K562 (cell line): ENCODE measurements around the gene NECTIN1. TPM values are rescaled to one million over a fixed set of nuclear protein-coding genes. Genes with fewer than 3 reads are reported as not detected.

Experiments used
- ATAC-seq: fragments of 200-7000 bp; cut with Tn5 transposase; 3 replicates; pipeline ENCODE4 v1.9.1; 2020; ENCODE audit warnings: moderate library complexity
- BruUV-seq: library from RNA; stranded (reverse); fragments of 400-500 nt; replicated peaks from 2 replicates; lab custom pipeline; 2021; lab: Mats Ljungman, UMichigan
- CTCF ChIA-PET: fragments of 300-600 bp; formaldehyde crosslinking; extraction: SDS; loops from one replicate; lab custom pipeline; 2021; ENCODE audit warnings: low intra/inter-chr PET ratio; lab: Yijun Ruan, JAX
- POLR2A ChIA-PET: fragments of 300-600, 350-650 bp; sonication (Branson Sonifier 250); formaldehyde crosslinking; extraction: SDS; loops from one replicate; lab custom pipeline; 2021; ENCODE audit warnings: antibody characterized with exemption, inconsistent platforms; lab: Yijun Ruan, JAX
- DNase-seq, 4 experiments: peaks; one replicate each; pipeline versions ENCODE4 v3.0.0 to v3.0.0-alpha.2; 2011 to 2018; ENCODE audit warnings: low spot score in 3 of 4, mixed read lengths in 3 of 4; ENCODE audit errors: extremely low read depth in 1 of 4
- FAIRE-seq: peaks from 2 replicates; lab custom pipeline; 2011; peaks lifted over from hg19 to GRCh38; lab: Jason Lieb, UNC
- H2AFZ ChIP-seq: 2 replicates; pipeline ENCODE4 v1.6.0; 2011; ENCODE audit warnings: low read depth, low read length, control low read depth, inconsistent platforms
- H3K27ac ChIP-seq: fragments of 200-600 bp; 3 replicates; pipeline ENCODE4 v1.8.0; 2011; ENCODE audit warnings: low read depth, mild to moderate bottlenecking, control low read depth, inconsistent platforms, low read length, moderate library complexity, mixed read lengths; ENCODE audit errors: extremely low read depth
- H3K27me3 ChIP-seq, 2 experiments: fragments of 300-600 bp in 1 of 2; 2 replicates in 1 of 2; 3 replicates in 1 of 2; pipeline versions ENCODE4 v1.6.0 to v1.8.0; 2011; ENCODE audit warnings: inconsistent platforms in 2 of 2, low read length in 2 of 2, mild to moderate bottlenecking in 1 of 2, mixed read lengths in 1 of 2, moderate library complexity in 1 of 2; ENCODE audit not compliant: control insufficient read depth in 2 of 2, insufficient read depth in 2 of 2
- H3K36me3 ChIP-seq: fragments of 300-600 bp; 3 replicates; pipeline ENCODE4 v1.8.0; 2011; ENCODE audit warnings: mild to moderate bottlenecking, low read length, inconsistent platforms; ENCODE audit not compliant: control insufficient read depth, insufficient read depth
- H3K4me1 ChIP-seq, 2 experiments: fragments of 200-600 bp in 1 of 2; replicated peaks in 1 of 2; 2 replicates in 1 of 2; 3 replicates in 1 of 2; pipeline versions ENCODE4 v1.5.1 to v1.8.0; 2011; ENCODE audit warnings: inconsistent platforms in 2 of 2, low read length in 2 of 2, mild to moderate bottlenecking in 1 of 2, mixed read lengths in 1 of 2, moderate library complexity in 1 of 2; ENCODE audit not compliant: control insufficient read depth in 2 of 2, insufficient read depth in 2 of 2
- H3K4me2 ChIP-seq: 2 replicates; pipeline ENCODE4 v1.6.1; 2011; ENCODE audit warnings: low read length, control low read depth, inconsistent platforms, mixed read lengths; ENCODE audit not compliant: insufficient read depth
- H3K4me3 ChIP-seq: fragments of 200-600 bp; sonication (generic), shearing (Covaris generic); 2 replicates; pipeline ENCODE4 v1.5.1; 2016; ENCODE audit warnings: control low read depth, inconsistent platforms
- H3K79me2 ChIP-seq: fragments of 200-600 bp; 3 replicates; pipeline ENCODE4 v1.8.0; 2011; ENCODE audit warnings: low read length, inconsistent platforms; ENCODE audit not compliant: control insufficient read depth, insufficient read depth
- H3K9ac ChIP-seq, 2 experiments: 2 replicates each; pipeline versions ENCODE4 v1.6.0 to v1.6.1; 2011; ENCODE audit warnings: low read depth in 2 of 2, low read length in 2 of 2, control low read depth in 1 of 2, inconsistent platforms in 1 of 2, mild to moderate bottlenecking in 1 of 2, mixed read lengths in 1 of 2; ENCODE audit not compliant: insufficient read depth in 1 of 2
- H3K9me1 ChIP-seq: one replicate; pipeline ENCODE4 v1.6.0; 2011; ENCODE audit warnings: inconsistent platforms, mild to moderate bottlenecking, low read length, moderate library complexity; ENCODE audit not compliant: control insufficient read depth, insufficient read depth
- H3K9me3 ChIP-seq: replicated peaks from 2 replicates; pipeline ENCODE4 v1.5.1; 2011; ENCODE audit warnings: low read depth, low read length, inconsistent platforms; ENCODE audit not compliant: control insufficient read depth, insufficient read depth
- H4K20me1 ChIP-seq: replicated peaks from 2 replicates; pipeline ENCODE4 v1.6.1; 2011; ENCODE audit warnings: low read length, inconsistent platforms, mixed read lengths; ENCODE audit not compliant: control insufficient read depth, insufficient read depth
- BCOR ChIP-seq: fragments of 450-650 bp; IDR thresholded peaks from 2 replicates; pipeline ENCODE4 v1.6.1; 2016
- HIVEP1 ChIP-seq: fragments of 250-450 bp; sonication (Bioruptor Pico); IDR thresholded peaks from 2 replicates; pipeline ENCODE4 v1.4.0; 2020; ENCODE audit warnings: mild to moderate bottlenecking
- KAT2B ChIP-seq: IDR thresholded peaks from one replicate; pipeline ENCODE4 v1.6.1; 2012; ENCODE audit warnings: low read depth, mild to moderate bottlenecking, control low read depth, inconsistent platforms, low read length, moderate library complexity
- MEF2A ChIP-seq: IDR thresholded peaks from 2 replicates; pipeline ENCODE4 v1.6.1; 2011; ENCODE audit warnings: low read depth, mild to moderate bottlenecking, low read length, moderate library complexity; ENCODE audit not compliant: control insufficient read depth
- SMC3 ChIP-seq: conservative IDR thresholded peaks from 2 replicates; pipeline ENCODE4 v1.6.1; 2011; ENCODE audit warnings: low read depth, low read length, improper control_type of control experiment; ENCODE audit not compliant: insufficient read depth
- TEAD1 ChIP-seq, 2 experiments: fragments of 450-650 bp in 1 of 2; sonication (generic) in 1 of 2; formaldehyde crosslinking; IDR thresholded peaks; 2 replicates each; pipeline versions ENCODE4 v1.4.0 to v1.8.0; 2020 to 2022; ENCODE audit warnings: mild to moderate bottlenecking in 2 of 2, missing genetic modification reagents in 1 of 2
- TOE1 ChIP-seq, 2 experiments: fragments of 450-650 bp in 1 of 2; sonication (generic) in 1 of 2; formaldehyde crosslinking in 1 of 2; IDR thresholded peaks; 2 replicates each; pipeline versions ENCODE4 v1.7.1 to v1.8.0; 2016 to 2022; ENCODE audit warnings: borderline replicate concordance in 2 of 2, mild to moderate bottlenecking in 2 of 2, antibody characterized with exemption in 1 of 2, inconsistent platforms in 1 of 2, low read depth in 1 of 2, missing genetic modification reagents in 1 of 2, moderate library complexity in 1 of 2
- ZNF79 ChIP-seq: fragments of 250-450 bp; sonication (Bioruptor Pico); IDR thresholded peaks from 2 replicates; pipeline ENCODE4 v1.4.0; 2020; ENCODE audit warnings: low read depth, mild to moderate bottlenecking, moderate library complexity
- WGBS: fragments of 100-300 bp; shearing (Covaris generic); methylation state at CpG from one replicate; pipeline ENCODE4 v1.1.6; 2016; ENCODE audit warnings: low coverage, mixed read lengths; ENCODE audit not compliant: insufficient coverage; ENCODE audit errors: missing lambda C conversion rate; 5-methylcytosine and 5-hydroxymethylcytosine counted together
- in situ Hi-C: fragments of 300-500 bp; cut with MboI; formaldehyde crosslinking; loops from 4 replicates; pipeline ENCODE4 v1.15.0; 2018; ENCODE audit warnings: inconsistent platforms, mixed read lengths
- intact Hi-C: fragments of 100-400 bp; cut with micrococcal nuclease; formaldehyde crosslinking; loops from 2 replicates; pipeline ENCODE4 v1.14.2; 2022
- polyA plus RNA-seq, 8 experiments: library from polyadenylated mRNA; depleted of rRNA in 4 of 8; stranded (reverse) in 5 of 8; unstranded in 3 of 8; fragments of >200 nt; fragmentation: Nextera tagmentation in 2 of 8; fragmentation: Illumina TruSeq in 1 of 8; extraction: Ambion mirVana in 2 of 8; extraction: Trizol in 1 of 8; gene quantifications; 2 replicates each; pipeline versions ENCODE4 v1.2.1 to v1.2.3, GENCODE V29; 2011 to 2014; ENCODE audit warnings: inconsistent platforms in 1 of 8, missing spikeins in 1 of 8
- total RNA-seq, 7 experiments: library from RNA; depleted of rRNA in 6 of 7; stranded (reverse); fragments of >200 nt in 6 of 7; fragmentation: Illumina TruSeq in 2 of 7; extraction: Trizol in 2 of 7; gene quantifications; 2 replicates each; pipeline versions ENCODE4 v1.2.1 to v1.2.3, GENCODE V29; 2011 to 2021; ENCODE audit warnings: low replicate concordance in 1 of 7

The NECTIN1 gene
- total and polyA plus RNA-seq, 9 of the 15 experiments (the other 6 are each of a cell fraction or from before 2014, with no cell fraction given): 0.09 to 0.53 (median 0.23) TPM; not detected in 2

GRCh38 chr11:119778391-119779194 lies 49.6 kb upstream of the NECTIN1 start:
- no peaks in the 10 kb centered on the region; a peak in 1 of 5 replicates for H3K4me1 ChIP-seq
- FAIRE-seq (no peak), DNase-seq (no peak), ATAC-seq (no peak)
- no peak for TF ChIP-seq MEF2A
- no peak for TF ChIP-seq TOE1 (IDR thresholded peaks at IDR 0.05; ENCODE audit: borderline replicate concordance)
- no peak for TF ChIP-seq TOE1 (CRISPR knock-in tag; IDR thresholded peaks at IDR 0.05; ENCODE audit: borderline replicate concordance, low read depth)
- intact Hi-C loops (no loop called here), in situ Hi-C loops (no loop called here)
- H3K9me1 ChIP-seq: no peaks in the 10 kb centered on the region
- CTCF ChIA-PET: no interaction called here
- 1% methylated on average over 15 of the region's 15 CpGs for WGBS
- no peak overlapping the region for H3K4me2 ChIP-seq
- no peak overlapping the region for H2AFZ ChIP-seq
- no peaks in the 10 kb centered on the region for H3K36me3 ChIP-seq
- no peaks in the 10 kb centered on the region for H3K9me3 ChIP-seq
- H3K79me2 ChIP-seq: no peaks in the 10 kb centered on the region
- H3K4me3 ChIP-seq: no peak overlapping the region
- no TSS peak for BruUV-seq
- peaks cover 7% of the 10 kb centered on the region; the same call in 1 of the 2 replicates for H4K20me1 ChIP-seq
- no peak overlapping the region for H3K9ac ChIP-seq
- POLR2A ChIA-PET: interaction anchor here (0.6 to 1.4 kb wide), 3 partner anchors 16 to 91 kb away, joined by 3 read pairs; no protein-coding TSS in a partner anchor
- H3K27me3 ChIP-seq: peaks cover 4 to 65% of the 10 kb centered on the region in 2 experiments; a peak in 4 of 5 replicates
- no peak overlapping the region for H3K27ac ChIP-seq

GRCh38 chr11:119777940-119778339 lies 48.9 kb upstream of the NECTIN1 start:
- intact Hi-C loops: no loop called here
- Histone ChIP-seq H3K9me3 (no peaks in the 10 kb centered on the region), H3K4me2 (no peak overlapping the region), H3K27ac (no peak overlapping the region), H4K20me1 (peaks cover 7% of the 10 kb centered on the region; the same call in 1 of the 2 replicates), H3K9me1 (no peaks in the 10 kb centered on the region), H3K36me3 (no peaks in the 10 kb centered on the region), H3K4me3 (no peak overlapping the region)
- FAIRE-seq (no peak), DNase-seq (no peak)
- under 1% methylated on average over 10 of the region's 10 CpGs for WGBS
- TF ChIP-seq ZNF79: no peak
- TF ChIP-seq BCOR: no peak
- no peak for TF ChIP-seq SMC3
- no peak for TF ChIP-seq KAT2B
- TF ChIP-seq HIVEP1 (CRISPR knock-in tag): no peak
- no peak for TF ChIP-seq TEAD1 (CRISPR knock-in tag; IDR thresholded peaks at IDR 0.05)
- TF ChIP-seq, all 486 proteins: peak for 0
- POLR2A ChIA-PET: no interaction called here
- no peak for ATAC-seq
- CTCF ChIA-PET: no interaction called here
- Histone ChIP-seq H3K27me3 (peaks cover 2 to 59% of the 10 kb centered on the region in 2 experiments; a peak in 4 of 5 replicates), H3K9ac (no peak overlapping the region), H2AFZ (no peak overlapping the region), H3K79me2 (no peaks in the 10 kb centered on the region), H3K4me1 (no peaks in the 10 kb centered on the region; a peak in 1 of 5 replicates)
- in situ Hi-C loops: no loop called here
- BruUV-seq: no TSS peak
